ENCODE data around the gene URAD.
"Not testable (repeated sequence)": the region's sequence is repeated elsewhere in the genome, so short reads cannot be mapped to it uniquely, and the experiment has no call there.

Gene URAD

GRCh38 chr13:27964741-27965323 is 23.7 kb downstream of the URAD start:
- H3K27ac ChIP-seq, result no peak overlapping the region
- peaks cover 41% of the 10 kb centered on the region for H3K9me3 ChIP-seq (ENCODE audit: severe bottlenecking)
- DNase-seq, result no peak
- no peak for TF ChIP-seq CTCF (IDR thresholded peaks at IDR 0.05; ENCODE audit: low read depth, low read length)
- no peak overlapping the region for H3K4me3 ChIP-seq (ENCODE audit: low read depth, low read length)
- H3K27me3 ChIP-seq (ENCODE audit: insufficient read depth, low read depth, severe bottlenecking), result peaks cover 100% of the 10 kb centered on the region
- H3K36me3 ChIP-seq, result no peaks in the 10 kb centered on the region

- not testable (repeated sequence) for DNase-seq; H3K36me3 ChIP-seq; H3K27ac ChIP-seq; H3K4me3 ChIP-seq (ENCODE audit: low read depth, low read length)
- Histone ChIP-seq H3K9me3 (ENCODE audit: severe bottlenecking) (peaks cover 38% of the 10 kb centered on the region), H3K27me3 (ENCODE audit: insufficient read depth, low read depth, severe bottlenecking) (peaks cover 100% of the 10 kb centered on the region)
Observed at GRCh38 chr13:27964206-27964605, 24.3 kb downstream of the URAD start.

- peaks cover 100% of the 10 kb centered on the region for H3K27me3 ChIP-seq (ENCODE audit: insufficient read depth, low read depth, severe bottlenecking)
- no peaks in the 10 kb centered on the region for H3K36me3 ChIP-seq
- H3K27ac ChIP-seq, result no peak overlapping the region
- peaks cover 31% of the 10 kb centered on the region for H3K9me3 ChIP-seq (ENCODE audit: severe bottlenecking)
- DNase-seq, result no peak
- TF ChIP-seq CTCF (IDR thresholded peaks at IDR 0.05; ENCODE audit: low read depth, low read length), result no peak
- H3K4me3 ChIP-seq (ENCODE audit: low read depth, low read length), result no peak overlapping the region
Observed at GRCh38 chr13:27963491-27963890, 25.0 kb downstream of the URAD start.

GRCh38 chr13:27962982-27963381 is 25.5 kb downstream of the URAD start:
- H3K27me3 ChIP-seq (ENCODE audit: insufficient read depth, low read depth, severe bottlenecking), result peaks cover 100% of the 10 kb centered on the region
- no peak overlapping the region for H3K4me3 ChIP-seq (ENCODE audit: low read depth, low read length)
- H3K27ac ChIP-seq, result no peak overlapping the region
- peaks cover 26% of the 10 kb centered on the region for H3K9me3 ChIP-seq (ENCODE audit: severe bottlenecking)
- TF ChIP-seq CTCF (IDR thresholded peaks at IDR 0.05; ENCODE audit: low read depth, low read length), result no peak
- DNase-seq, result no peak
- no peaks in the 10 kb centered on the region for H3K36me3 ChIP-seq

- H3K4me3 ChIP-seq (ENCODE audit: low read depth, low read length), result no peak overlapping the region
- peaks cover 100% of the 10 kb centered on the region for H3K27me3 ChIP-seq (ENCODE audit: insufficient read depth, low read depth, severe bottlenecking)
- no peak for DNase-seq
- H3K9me3 ChIP-seq (ENCODE audit: severe bottlenecking), result peaks cover 19% of the 10 kb centered on the region
- H3K36me3 ChIP-seq, result no peaks in the 10 kb centered on the region
- H3K27ac ChIP-seq, result no peak overlapping the region
- no peak for TF ChIP-seq CTCF (IDR thresholded peaks at IDR 0.05; ENCODE audit: low read depth, low read length)
Observed at GRCh38 chr13:27962128-27962841, 26.2 kb downstream of the URAD start.

- Histone ChIP-seq H3K4me3 (ENCODE audit: low read depth, low read length) (no peak overlapping the region), H3K27ac (no peak overlapping the region), H3K36me3 (no peaks in the 10 kb centered on the region), H3K9me3 (ENCODE audit: severe bottlenecking) (peaks cover 11% of the 10 kb centered on the region), H3K27me3 (ENCODE audit: insufficient read depth, low read depth, severe bottlenecking) (peaks cover 100% of the 10 kb centered on the region)
- TF ChIP-seq CTCF (IDR thresholded peaks at IDR 0.05; ENCODE audit: low read depth, low read length), result no peak
- no peak for DNase-seq
Observed at GRCh38 chr13:27961227-27962085, 27.0 kb downstream of the URAD start.
